GM12801 (cell line): ENCODE measurements around the gene ANKRD24.

ENCODE experiments used
- TF ChIP-seq, protein P1 (sequence below): IDR thresholded peaks from one replicate; pipeline ENCODE4 v1.5.1; 2011; ENCODE audit warnings: control low read depth; ENCODE audit not compliant: insufficient read length; ENCODE audit errors: extremely low read depth

The ANKRD24 gene

DNA sequence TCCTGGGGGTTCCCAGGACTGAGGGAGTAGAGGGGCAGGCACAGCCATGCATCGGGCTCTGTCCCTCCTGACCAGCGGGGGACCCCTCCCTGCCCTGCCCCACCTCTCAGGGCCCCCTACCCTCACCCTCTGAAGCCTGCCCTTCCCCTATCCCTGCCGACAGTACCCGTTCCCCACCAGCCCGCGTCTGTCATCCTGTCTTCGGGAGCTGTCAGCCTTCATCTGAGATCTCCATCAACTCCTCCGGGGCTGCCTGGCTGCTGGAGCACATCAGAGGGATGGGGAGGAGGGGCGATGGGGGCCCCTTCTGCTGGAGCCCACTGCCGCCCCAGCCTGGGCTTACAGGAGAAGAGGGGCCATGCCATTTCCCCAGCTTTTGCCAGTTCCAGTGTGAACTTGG, 90.4 kb downstream of the ANKRD24 start:
- TF ChIP-seq, protein P1, sequence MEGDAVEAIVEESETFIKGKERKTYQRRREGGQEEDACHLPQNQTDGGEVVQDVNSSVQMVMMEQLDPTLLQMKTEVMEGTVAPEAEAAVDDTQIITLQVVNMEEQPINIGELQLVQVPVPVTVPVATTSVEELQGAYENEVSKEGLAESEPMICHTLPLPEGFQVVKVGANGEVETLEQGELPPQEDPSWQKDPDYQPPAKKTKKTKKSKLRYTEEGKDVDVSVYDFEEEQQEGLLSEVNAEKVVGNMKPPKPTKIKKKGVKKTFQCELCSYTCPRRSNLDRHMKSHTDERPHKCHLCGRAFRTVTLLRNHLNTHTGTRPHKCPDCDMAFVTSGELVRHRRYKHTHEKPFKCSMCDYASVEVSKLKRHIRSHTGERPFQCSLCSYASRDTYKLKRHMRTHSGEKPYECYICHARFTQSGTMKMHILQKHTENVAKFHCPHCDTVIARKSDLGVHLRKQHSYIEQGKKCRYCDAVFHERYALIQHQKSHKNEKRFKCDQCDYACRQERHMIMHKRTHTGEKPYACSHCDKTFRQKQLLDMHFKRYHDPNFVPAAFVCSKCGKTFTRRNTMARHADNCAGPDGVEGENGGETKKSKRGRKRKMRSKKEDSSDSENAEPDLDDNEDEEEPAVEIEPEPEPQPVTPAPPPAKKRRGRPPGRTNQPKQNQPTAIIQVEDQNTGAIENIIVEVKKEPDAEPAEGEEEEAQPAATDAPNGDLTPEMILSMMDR = no peak
